HL-60/S4 treated with phorbol 12-myristate 13-acetate at 8.2 ng/mL for 4 days and 3 days (cell line): ENCODE data around the gene EXD2.

Source experiments
- in situ Hi-C: fragments of 300-500 bp; cut with MboI; formaldehyde crosslinking; loops from 2 replicates; pipeline ENCODE4 v1.15.0; 2022; ENCODE audit warnings: low sequenced_read_pairs

EXD2 gene

DNA sequence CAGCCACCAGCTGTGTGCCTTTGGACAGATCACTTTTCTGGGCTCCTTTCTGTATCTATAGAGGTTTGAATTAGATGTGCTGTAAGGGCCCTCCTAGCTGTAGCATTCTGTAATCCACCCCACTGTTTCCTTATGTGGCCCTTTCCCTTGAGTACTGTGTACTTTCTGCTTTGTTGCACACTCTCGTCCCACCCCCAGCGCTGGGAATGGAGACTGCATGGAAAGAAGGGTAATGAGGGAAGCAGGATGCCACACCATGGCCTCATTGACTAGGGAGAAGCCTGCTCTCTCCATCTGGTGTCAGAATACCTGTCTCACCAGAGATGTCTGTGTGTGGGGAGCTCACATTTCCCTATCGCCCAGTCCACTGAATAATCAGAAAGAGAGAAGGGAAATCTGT lies 55.0 kb downstream of the EXD2 start:
- in situ Hi-C loops = no loop called here

DNA sequence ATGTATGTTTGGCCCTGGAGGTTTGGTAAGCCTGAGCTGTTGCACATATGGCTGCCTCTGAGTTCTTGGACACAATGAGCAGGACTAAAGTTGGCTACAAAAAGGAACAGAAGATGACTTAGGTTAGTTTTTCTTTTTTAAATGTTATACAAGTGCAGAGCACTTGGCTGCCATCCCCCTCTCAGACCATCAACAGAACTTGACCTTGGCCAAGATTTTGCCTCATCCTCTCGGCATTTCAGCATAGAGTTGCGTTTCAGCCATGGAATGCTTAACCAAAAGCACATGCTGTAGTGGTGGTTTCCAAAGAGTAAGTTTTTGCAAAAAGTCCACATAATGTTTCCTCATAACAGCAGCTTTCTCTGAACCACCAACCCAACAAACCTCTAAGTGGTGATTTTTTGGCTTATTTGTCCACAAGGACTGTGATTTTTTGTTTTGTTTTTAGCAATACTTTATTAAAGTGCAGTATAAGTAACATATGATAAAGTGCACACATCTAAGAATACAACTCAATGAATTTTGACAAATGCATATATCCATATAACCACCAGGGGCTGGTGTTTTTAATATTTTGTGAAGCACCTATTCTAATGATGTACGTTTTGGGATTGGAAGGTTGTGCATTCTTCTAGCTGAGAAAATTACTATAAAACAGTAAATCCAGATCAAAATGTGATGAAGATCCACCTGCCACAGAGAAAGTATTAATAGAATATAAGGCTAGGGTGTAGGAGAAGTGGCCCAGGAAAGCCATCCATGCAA lies 56.6 kb downstream of the EXD2 start:
- in situ Hi-C loops = no loop called here

DNA sequence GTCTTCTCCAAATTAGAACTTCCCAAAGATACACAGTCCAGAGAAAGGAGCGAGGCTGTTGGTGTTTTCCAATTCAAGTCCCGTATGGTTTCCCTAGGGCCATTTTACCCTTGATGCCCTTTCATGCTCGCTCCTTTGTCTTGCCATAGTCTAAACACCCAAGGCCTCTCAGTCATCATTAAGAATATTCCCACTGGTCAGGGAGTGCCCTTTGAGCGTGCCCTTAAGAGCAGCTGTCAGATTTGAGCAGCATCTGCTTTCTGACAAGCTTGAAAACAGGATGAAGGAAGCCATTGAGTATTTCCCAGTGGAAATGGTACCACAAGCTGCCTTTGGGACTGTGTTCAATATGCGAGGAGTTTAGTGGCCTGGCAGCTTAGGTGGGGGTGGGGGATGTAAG lies 58.3 kb downstream of the EXD2 start:
- in situ Hi-C loops = no loop called here

DNA sequence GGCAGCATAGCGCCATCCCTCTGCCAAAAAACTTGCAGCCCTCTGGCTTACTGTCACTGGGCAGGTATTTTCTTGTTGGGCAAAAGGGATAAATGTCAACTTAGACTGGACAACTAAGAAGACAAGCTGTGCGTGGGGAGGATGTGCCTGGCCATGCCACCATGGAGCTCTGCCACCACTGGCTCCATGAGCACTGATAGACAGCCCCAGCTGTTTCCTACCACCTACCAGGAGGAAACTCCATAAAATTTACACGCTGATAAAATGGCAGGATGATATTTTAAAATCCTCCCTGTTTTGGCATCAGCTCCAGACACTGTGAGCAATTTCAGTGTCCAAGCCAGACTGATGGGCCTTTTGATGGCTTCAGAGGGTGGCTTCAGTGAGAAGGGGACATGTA lies 61.6 kb downstream of the EXD2 start:
- in situ Hi-C loops = no loop called here

DNA sequence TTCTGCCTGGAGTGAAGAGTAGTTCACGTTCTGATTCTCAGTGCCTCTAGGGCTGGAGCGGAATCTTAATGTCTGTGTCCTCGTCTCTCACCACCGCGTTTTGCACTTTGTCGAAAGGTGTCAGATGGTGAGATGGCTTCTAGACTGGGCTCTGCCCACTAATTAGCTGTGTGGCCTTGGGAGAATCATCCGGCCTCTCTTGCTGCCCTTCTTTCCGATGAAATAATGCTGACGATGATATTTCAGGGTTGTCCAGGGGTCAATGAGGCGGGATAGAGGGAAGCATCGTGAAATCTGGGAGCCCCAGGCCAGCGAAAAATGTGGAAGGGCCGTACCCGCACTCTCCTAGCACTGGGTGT lies 67.8 kb downstream of the EXD2 start:
- in situ Hi-C loops = no loop called here

DNA sequence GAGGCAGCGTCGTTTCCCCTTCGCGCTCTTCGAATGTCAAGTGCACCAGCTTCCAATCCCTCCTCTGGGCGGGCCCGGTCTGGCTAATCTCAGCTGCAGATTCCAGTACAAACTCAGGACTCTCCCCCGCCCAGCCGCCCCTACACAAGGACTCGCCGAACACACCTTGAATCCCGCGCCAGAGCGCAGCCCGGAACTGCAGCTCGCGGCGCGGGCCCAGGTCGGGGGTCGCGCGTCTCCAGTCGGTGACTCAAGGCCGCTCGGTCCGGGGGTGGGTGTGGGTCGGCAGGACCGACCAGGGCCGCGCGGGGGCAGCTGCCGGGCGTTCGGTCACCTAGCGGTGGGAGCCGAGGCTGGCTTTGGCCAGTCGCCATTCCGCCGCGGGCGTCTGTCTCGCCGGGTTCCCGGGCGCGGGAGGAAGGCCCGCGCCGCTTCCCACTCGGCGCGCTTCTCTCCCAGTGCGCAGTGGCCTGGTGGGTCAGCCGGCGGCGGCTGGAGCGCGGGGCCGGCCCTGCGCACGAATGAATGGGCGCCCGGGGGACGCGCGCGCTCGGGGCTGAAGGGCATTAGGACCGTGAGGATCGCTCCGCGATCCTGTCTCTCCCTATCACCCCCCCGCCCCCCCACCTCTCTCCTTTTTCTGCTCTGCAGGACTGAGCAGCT lies 68.4 kb downstream of the EXD2 start, which contains the start of gene GALNT16:
TSS of gene GALNT16 (plus strand) at position 632 of the 663 bp plus-strand sequence. CDS start 133 bp downstream, outside the sequence.
- in situ Hi-C loops = no loop called here

DNA sequence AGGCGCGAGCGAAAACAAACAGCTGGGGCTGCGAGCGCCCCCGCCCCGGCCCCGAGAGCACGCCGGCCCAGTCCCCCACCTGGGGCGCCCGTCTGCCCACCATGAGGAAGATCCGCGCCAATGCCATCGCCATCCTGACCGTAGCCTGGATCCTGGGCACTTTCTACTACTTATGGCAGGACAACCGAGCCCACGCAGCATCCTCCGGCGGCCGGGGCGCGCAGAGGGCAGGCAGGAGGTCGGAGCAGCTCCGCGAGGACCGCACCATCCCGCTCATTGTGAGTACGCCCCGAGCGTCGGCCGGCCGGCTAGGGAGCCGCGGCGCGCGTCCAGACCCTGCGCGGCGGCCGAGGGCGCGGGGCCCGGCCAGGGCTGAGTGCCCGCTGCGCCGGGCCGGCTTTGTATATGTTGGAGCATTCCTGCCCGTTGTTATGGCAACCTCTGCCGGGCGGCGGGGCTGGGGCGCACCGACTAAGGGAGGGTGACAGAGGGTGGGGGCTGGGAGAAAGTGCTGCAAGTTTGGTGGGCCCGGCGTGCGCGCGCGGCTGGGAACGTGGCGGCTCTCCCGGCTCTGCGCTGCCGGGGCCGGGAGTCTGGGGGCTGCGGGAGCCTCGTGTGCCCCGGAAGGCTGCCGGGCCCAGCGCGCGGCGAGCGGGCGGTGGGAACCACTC lies 69.0 kb downstream of the EXD2 start:
- in situ Hi-C loops = no loop called here

DNA sequence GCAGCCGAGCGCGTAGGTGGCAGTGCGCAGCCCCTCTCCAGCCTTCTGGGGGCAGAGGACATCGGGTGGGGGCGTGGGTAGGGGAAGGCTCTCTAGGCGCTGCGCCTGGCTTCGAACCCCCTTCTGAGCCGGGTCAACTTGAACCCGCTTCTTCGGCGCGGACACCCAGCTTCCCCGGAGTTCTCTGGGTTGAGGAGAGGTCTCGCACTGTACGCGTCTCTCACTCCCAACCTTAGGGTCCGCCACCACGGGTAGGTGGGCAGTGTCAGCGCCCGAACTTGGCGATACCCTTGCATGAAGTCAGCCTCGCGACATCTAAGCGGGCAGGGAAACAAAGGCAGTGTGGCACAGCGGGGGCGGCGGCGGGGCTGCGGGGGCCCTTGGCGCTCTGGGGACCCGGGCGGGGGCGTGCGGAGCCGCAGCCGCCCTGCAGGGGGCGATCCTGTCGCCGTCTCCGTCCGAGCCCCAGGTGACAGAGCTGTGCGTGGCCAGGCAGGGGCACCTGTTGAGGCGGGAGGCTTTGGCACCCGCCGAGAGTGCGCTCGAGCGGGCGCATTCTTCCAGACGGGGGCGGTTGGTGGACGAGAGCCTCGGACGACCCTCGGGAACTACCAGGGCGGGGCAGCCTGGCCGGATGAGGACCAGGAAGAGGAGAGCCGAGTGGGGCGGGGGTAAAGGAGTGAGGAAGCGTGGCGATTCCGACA lies 69.7 kb downstream of the EXD2 start:
- in situ Hi-C loops = no loop called here

DNA sequence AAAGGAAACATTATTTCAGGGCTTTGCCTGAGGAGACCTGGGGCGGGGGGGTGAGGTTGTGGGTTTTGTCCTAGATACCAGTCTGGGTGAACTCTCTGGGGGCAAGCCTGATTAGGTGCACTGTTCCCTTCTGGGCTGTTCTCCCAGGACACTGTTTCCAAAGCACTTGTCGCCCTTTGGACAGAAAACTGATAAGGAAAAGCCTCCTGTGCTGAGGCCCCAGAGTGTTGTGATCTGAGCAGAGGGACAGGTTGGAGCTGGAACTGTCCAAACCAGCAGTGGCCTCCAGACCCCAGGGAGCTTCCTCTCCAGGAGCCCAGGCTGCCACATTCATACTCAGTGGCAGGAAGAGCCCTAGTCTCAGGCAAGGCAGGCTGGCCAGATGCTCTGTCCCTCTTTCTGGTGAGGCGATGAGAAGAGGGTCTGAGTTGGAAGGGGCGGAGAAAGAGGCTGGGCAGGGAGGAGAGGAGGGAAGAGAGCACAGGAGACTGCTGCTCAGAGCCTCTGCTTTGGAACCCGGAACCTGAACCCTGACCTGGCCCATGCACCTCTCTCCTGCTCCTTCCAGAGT lies 70.5 kb downstream of the EXD2 start:
- in situ Hi-C loops = no loop called here

DNA sequence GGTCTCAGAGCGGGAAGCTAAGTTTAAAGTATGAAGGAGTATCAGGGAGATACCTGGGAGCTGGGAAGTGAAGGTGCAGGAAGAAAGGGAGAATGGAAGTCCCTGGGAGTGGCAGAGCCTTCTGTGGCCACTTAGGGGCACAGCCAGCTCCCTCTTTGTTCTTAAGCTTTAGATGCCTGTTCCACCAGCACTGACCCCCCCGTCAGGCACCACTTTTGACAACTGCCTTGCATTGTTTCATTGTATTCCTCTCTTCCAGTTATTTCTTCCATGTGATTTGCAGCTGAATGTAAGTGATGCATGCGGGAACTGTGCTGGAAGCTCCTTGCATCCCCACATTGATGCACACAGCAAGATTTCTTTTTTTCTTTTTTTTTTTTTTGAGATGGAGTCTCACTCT lies 71.2 kb downstream of the EXD2 start:
- in situ Hi-C loops = no loop called here

DNA sequence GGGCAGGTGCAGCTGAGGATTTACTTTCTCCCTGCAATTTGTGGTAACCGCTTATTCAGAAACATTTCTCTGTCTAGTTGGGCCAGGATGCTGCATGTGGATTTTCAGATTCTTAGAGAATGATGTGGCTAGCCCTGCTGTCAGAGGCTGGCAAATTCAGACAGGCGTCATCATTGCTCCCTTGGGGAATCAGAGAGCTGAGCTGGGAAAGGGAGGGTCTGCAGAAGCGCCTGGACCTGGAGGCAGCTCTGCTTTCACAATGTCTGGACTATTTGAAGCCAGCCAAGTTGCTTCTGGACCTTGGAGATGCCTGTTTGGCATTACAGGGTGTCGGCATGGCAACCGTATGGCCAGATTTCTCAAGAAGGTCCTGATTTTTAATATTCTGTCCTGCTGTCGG lies 72.1 kb downstream of the EXD2 start:
- in situ Hi-C loops = no loop called here

DNA sequence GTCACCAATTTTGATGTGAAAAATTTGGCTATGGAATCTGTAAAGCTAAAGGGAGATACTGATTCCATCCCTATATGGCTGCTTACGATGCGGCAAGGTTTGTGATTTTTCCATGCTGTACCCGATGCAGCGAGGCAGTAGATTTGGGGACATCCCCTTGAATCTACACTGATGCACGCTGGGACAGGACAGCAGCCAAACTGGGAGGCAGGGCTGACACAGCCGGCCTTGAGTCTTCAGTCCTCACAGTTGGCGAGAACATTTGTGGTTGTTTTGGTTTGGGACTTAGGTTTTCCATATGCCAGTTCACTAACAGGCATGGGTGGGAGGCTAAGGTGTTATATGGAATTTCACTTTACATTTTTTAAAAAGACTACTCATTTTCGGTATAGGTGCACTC lies 72.5 kb downstream of the EXD2 start:
- in situ Hi-C loops = no loop called here

DNA sequence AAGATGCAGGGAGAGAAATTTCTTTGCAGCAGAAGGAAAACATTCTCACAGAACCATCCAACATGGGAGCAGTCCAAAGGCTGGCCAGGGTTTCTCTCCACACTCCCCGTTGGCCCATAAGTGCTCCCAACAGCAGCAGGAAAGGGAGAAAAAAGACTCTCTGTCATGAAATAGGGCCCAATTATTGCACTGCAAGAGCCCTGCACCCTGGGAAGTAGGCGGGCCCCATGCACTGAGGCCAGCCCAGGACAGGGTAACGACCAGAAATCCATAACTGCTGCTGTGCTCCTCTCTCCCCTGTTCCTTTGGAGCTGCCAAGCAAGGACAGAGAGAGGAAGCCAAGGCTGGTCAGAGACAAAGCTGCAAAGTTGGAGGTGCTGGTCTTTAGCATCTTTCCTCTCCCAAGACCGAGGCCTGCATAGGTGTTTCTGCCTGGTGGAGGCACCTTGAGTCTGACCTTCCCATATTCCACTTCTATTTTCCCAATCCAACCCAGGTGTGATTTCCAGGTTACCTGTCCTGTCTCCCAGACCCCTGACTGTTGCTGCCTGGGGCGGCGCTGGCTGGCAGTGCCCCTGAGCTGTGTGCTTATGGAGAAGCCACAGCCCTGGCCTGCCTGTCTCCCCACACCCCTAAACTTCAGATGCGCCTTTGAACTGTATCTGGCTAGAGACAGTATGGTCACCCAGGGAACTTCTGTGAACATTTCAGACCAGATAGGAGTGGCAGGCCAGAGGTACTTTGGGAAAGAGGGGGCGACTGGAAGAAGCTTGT lies 75.5 kb downstream of the EXD2 start:
- in situ Hi-C loops = no loop called here

DNA sequence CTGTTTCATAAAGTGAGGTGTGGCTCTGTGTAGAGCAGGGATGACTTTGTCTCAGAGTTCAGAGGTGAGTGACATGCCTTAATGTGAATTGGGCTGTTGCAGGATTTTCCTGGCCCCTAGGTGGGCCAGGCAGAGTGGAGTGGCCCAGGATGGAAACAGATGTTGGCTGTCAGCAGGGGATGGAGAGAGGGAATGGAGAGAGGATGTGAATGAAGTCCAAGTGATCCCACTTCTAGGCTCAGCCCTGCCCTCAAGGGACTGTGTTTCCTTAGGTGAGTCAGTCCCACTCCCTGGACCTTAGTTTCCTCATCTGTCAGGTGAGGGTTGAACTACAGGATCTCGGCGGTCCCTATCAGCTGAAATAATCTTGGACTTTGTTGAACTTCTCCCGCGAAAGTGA lies 76.2 kb downstream of the EXD2 start:
- in situ Hi-C loops = no loop called here

DNA sequence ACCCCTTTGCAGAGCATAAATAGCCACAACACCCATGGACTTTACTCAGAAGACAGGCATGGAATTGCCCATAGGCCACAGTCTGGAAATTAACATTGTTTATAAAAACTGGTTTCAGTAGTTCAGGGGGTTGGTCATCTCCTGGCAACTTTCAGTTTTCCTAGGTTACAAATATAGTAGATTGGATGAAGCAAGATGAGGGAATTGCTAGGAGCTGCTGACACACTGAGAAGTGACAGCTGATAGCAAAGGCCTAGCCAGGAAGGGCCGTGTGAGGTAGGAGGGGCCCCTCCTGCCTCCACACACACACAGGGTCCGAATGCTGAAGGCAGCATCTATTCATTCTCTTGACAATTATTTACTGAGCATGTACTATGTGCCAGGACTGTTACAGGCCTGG lies 76.9 kb downstream of the EXD2 start:
- in situ Hi-C loops = no loop called here

DNA sequence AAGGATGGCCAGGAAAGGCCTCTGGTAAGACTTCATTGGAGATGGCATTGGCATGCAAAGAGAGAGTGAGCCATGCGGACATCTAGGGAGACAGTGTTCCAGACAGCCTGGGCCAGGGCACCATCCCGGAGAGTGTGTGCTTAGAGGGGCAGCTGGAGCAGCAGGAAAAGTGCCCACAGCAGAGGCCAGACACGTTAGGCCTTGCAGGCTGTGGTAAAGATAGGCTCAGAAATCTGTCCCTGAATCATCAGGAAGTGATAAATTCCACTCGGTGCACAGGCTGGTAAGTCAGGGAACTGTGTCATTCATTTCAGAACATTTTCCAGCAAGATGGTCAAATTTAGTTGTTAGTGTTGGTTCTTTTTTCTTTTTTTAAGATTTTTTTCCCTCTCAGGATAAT lies 77.5 kb downstream of the EXD2 start:
- in situ Hi-C loops = no loop called here

DNA sequence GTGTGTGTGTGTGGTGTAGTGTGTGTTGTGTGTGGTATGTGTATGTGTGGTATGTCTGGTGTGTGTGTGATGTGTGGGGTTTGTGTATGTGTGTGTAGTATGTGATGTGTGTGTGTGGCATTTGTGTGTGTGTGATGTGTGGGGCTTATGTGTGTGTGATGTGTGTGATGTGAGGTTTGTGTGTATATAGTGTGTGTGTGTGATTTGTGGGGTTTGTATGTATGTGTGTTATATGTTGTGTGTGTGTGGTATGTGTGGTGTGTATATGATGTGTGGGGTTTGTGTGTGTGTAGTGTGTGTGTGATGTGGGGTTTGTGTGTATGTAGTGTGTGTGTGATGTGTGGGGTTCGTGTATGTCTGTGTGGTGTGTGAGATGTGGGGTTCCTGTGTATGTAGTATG lies 78.1 kb downstream of the EXD2 start:
- in situ Hi-C loops = no loop called here

DNA sequence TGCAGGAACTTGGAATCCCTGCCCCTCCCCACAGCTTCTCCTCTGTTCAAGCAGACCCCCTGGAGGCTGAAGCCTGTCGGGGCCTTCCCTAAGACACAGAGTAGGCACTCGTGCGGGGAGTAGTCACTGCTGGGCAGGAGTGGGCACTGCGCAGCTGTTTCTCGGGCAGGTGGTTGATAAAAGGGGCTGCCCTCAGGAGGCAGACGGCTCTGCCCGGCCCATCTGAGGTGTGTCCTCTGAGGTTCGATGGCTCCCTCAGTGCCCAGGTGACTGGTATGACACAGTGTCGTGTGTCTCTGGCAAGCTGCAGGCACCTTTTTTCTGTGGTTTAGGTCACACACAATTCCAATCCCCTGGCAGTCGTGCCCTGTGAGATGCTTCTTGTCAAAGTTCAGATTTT lies 78.8 kb downstream of the EXD2 start:
- in situ Hi-C loops = no loop called here

DNA sequence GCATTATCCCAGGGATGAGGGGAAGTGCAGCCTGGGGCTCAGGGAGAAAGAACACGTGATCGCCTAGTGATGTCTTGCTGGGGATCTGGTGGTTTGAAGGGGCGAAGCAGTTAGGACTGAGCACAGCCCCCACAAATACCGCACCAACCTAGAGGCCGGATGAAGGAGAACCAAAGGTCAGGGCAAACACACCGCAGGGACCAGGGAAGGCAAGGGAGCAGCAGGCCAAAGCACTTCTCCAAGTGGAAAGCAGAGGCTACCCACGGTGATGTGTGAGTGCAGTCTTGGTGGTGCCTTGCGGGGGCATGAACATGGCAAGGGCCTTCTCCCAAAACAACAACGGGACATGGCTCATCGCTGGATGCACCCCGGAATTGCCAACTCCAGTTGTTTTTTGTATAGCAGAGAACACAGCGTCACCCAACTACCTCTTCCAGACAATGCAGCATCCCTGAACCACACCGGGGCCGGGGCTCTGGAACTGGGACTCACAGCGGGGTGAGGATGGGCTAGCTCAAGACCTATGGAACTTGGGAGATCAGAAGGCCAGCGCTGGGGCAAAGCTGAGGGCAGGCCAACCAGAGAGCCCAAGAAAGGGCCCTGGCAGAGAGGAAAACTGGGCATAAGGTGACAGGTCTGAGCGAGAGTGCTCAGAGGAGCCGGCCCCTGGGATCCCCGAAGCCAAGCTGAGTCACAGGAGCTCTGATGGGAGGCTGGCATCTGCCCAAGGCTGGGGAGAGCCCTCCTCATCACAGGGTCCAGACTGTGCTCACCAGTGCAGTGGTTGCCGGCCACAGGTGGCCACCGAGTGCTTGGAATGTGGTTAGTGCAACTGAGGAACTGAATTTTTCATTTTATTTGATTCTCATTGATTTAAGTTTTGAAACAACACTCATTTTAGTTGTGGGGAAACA lies 79.8 kb downstream of the EXD2 start:
- in situ Hi-C loops = no loop called here
